GM12878 (cell line): ENCODE results near the gene SHC3. TPM values are rescaled to one million over a fixed set of nuclear protein-coding genes. Genes with fewer than 3 reads are reported as not detected.

Experiments used
- ATAC-seq: fragments of 200-7000 bp; cut with Tn5 transposase; 3 replicates; pipeline ENCODE4 v1.9.1; 2020; ENCODE audit warnings: mild to moderate bottlenecking, moderate library complexity
- BruUV-seq: library from RNA; stranded (reverse); fragments of 400-500 nt; replicated peaks from 2 replicates; lab custom pipeline; 2021; lab: Mats Ljungman, UMichigan
- CTCF ChIA-PET: fragments of 300-600 bp; sonication (Branson Sonifier 250); formaldehyde crosslinking; extraction: SDS; loops from one replicate; lab custom pipeline; 2021; ENCODE audit warnings: inconsistent platforms; lab: Yijun Ruan, JAX
- POLR2A ChIA-PET: fragments of 350-600 bp; formaldehyde crosslinking; extraction: SDS; loops from one replicate; lab custom pipeline; 2021; ENCODE audit warnings: inconsistent platforms; lab: Charles Lee
- RAD21 ChIA-PET: fragments of 300-600 bp; sonication (Branson Sonifier 250); formaldehyde crosslinking; loops from one replicate; lab custom pipeline; 2023; ENCODE audit warnings: antibody characterized with exemption; ENCODE audit not compliant: unreplicated experiment; lab: Charles Lee
- SMC1A ChIA-PET: fragments of 300-600 bp; sonication (Branson Sonifier 250); formaldehyde crosslinking; loops from one replicate; lab custom pipeline; 2023; ENCODE audit not compliant: unreplicated experiment, uncharacterized antibody; lab: Charles Lee
- DNase-seq: peaks from one replicate; pipeline ENCODE4 v3.0.0-alpha.2; 2011; ENCODE audit warnings: low read depth, low spot score
- FAIRE-seq: peaks from 3 replicates; lab custom pipeline; 2011; peaks lifted over from hg19 to GRCh38; lab: Jason Lieb, UNC
- H2AFZ ChIP-seq: 2 replicates; pipeline ENCODE4 v1.6.0; 2011; ENCODE audit warnings: low read depth, low read length, control low read depth; ENCODE audit not compliant: control insufficient read depth
- H3K27ac ChIP-seq: 2 replicates; pipeline ENCODE4 v1.5.1; 2011; ENCODE audit warnings: control low read depth; ENCODE audit not compliant: control insufficient read depth, insufficient read depth
- H3K27me3 ChIP-seq, 2 experiments: replicated peaks in 1 of 2; 2 replicates each; pipeline versions ENCODE4 v1.6.0 to v1.6.1; 2011; ENCODE audit warnings: low read length in 1 of 2; ENCODE audit not compliant: control insufficient read depth in 2 of 2, insufficient read depth in 2 of 2
- H3K36me3 ChIP-seq, 2 experiments: 2 replicates each; pipeline ENCODE4 v1.5.1; 2011; ENCODE audit warnings: low read length in 1 of 2; ENCODE audit not compliant: control insufficient read depth in 2 of 2, insufficient read depth in 2 of 2
- H3K4me1 ChIP-seq: 2 replicates; pipeline ENCODE4 v1.6.1; 2011; ENCODE audit warnings: mild to moderate bottlenecking, low read length, moderate library complexity, mixed read lengths; ENCODE audit not compliant: control insufficient read depth, insufficient read depth
- H3K4me2 ChIP-seq: 2 replicates; pipeline ENCODE4 v1.6.0; 2011; ENCODE audit warnings: control low read depth; ENCODE audit not compliant: control insufficient read depth, insufficient read depth
- H3K4me3 ChIP-seq: fragments of 200-600 bp; sonication (generic); 2 replicates; pipeline ENCODE4 v1.5.1; 2016
- H3K79me2 ChIP-seq: 2 replicates; pipeline ENCODE4 v1.6.0; 2011; ENCODE audit warnings: low read length; ENCODE audit not compliant: control insufficient read depth, insufficient read depth
- H3K9ac ChIP-seq: 2 replicates; pipeline ENCODE4 v1.8.0; 2011; ENCODE audit warnings: low read length, control low read depth, mixed read lengths; ENCODE audit not compliant: control insufficient read depth, insufficient read depth
- H3K9me3 ChIP-seq: replicated peaks from 3 replicates; pipeline ENCODE4 v1.5.1; 2011; ENCODE audit warnings: mild to moderate bottlenecking, low read length; ENCODE audit not compliant: control insufficient read depth, insufficient read depth
- H4K20me1 ChIP-seq: 2 replicates; pipeline ENCODE4 v1.6.0; 2011; ENCODE audit not compliant: control insufficient read depth, insufficient read depth
- CHD4 ChIP-seq: fragments of 200-600 bp; sonication (generic); IDR thresholded peaks from 2 replicates; pipeline ENCODE4 v1.6.1; 2016; ENCODE audit warnings: mild to moderate bottlenecking
- DPF2 ChIP-seq: fragments of 450-650 bp; IDR thresholded peaks from 2 replicates; pipeline ENCODE4 v1.6.1; 2017; ENCODE audit warnings: mild to moderate bottlenecking
- EP300 ChIP-seq, 2 experiments: fragments of 150-350 bp in 1 of 2; IDR thresholded peaks; 2 replicates each; pipeline ENCODE4 v1.6.1; 2011 to 2012; ENCODE audit warnings: low read depth in 2 of 2, low read length in 2 of 2, borderline replicate concordance in 1 of 2, improper control_type of control experiment in 1 of 2, inconsistent platforms in 1 of 2; ENCODE audit not compliant: control insufficient read depth in 1 of 2
- GABPA ChIP-seq: IDR thresholded peaks from 2 replicates; pipeline ENCODE4 v1.6.1; 2014; ENCODE audit warnings: antibody characterized with exemption, low read depth, mild to moderate bottlenecking, inconsistent platforms
- HDGF ChIP-seq: fragments of 450-650 bp; IDR thresholded peaks from 2 replicates; pipeline ENCODE4 v1.6.1; 2016; ENCODE audit warnings: antibody characterized with exemption
- HSF1 ChIP-seq: fragments of 150-350 bp; IDR thresholded peaks from 2 replicates; pipeline ENCODE4 v1.6.1; 2014; ENCODE audit warnings: mild to moderate bottlenecking, low read depth, low read length
- MXI1 ChIP-seq: fragments of 150-350 bp; IDR thresholded peaks from 2 replicates; pipeline ENCODE4 v1.6.1; 2011; ENCODE audit warnings: low read depth, mild to moderate bottlenecking, inconsistent platforms, low read length, improper control_type of control experiment
- NR2C2 ChIP-seq: IDR thresholded peaks from 2 replicates; pipeline ENCODE4 v1.6.1; 2011; ENCODE audit warnings: borderline replicate concordance, low read depth; ENCODE audit not compliant: control insufficient read depth, insufficient read length
- PML ChIP-seq: IDR thresholded peaks from 2 replicates; pipeline ENCODE4 v1.6.1; 2012; ENCODE audit warnings: low read length, inconsistent platforms
- RAD21 ChIP-seq: IDR thresholded peaks from 2 replicates; pipeline ENCODE4 v1.6.1; 2011; ENCODE audit warnings: mild to moderate bottlenecking, low read depth, low read length, moderate library complexity; ENCODE audit not compliant: insufficient read depth
- RBBP5 ChIP-seq: fragments of 200-600 bp; sonication (generic); conservative IDR thresholded peaks from 2 replicates; pipeline ENCODE4 v1.6.1; 2016
- REST ChIP-seq: IDR thresholded peaks from 2 replicates; pipeline ENCODE4 v1.6.1; 2012; ENCODE audit warnings: mild to moderate bottlenecking, low read depth, low read length
- TCF3 ChIP-seq: IDR thresholded peaks from 2 replicates; pipeline ENCODE4 v1.6.1; 2012; ENCODE audit warnings: low read depth, mild to moderate bottlenecking, low read length, borderline replicate concordance; ENCODE audit not compliant: insufficient read depth
- USF1 ChIP-seq: IDR thresholded peaks from 2 replicates; pipeline ENCODE4 v1.6.1; 2011; ENCODE audit warnings: borderline replicate concordance, low read depth, mild to moderate bottlenecking, moderate library complexity, mixed read lengths, low read length; ENCODE audit not compliant: insufficient read depth; ENCODE audit errors: extremely low read length
- ZNF687 ChIP-seq: fragments of 450-650 bp; IDR thresholded peaks from 2 replicates; pipeline ENCODE4 v1.6.1; 2017; ENCODE audit warnings: mild to moderate bottlenecking, moderate library complexity
- WGBS: methylation state at CpG from one replicate; pipeline ENCODE4 v1.1.6; 2016; ENCODE audit warnings: low lambda C conversion rate; ENCODE audit not compliant: insufficient replicate concordance, insufficient coverage; ENCODE audit errors: missing lambda C conversion rate; 5-methylcytosine and 5-hydroxymethylcytosine counted together
- in situ Hi-C: fragments of 300-500 bp; cut with MboI; formaldehyde crosslinking; loops from 9 replicates; pipeline ENCODE4 v1.14.3; 2018; ENCODE audit warnings: mixed read lengths
- intact Hi-C: fragments of 100-400 bp; cut with micrococcal nuclease; formaldehyde crosslinking; loops from one replicate; pipeline ENCODE4 v1.14.2; 2022; ENCODE audit not compliant: unreplicated experiment
- polyA plus RNA-seq, 11 experiments: library from polyadenylated mRNA; depleted of rRNA in 4 of 11; unstranded in 6 of 11; stranded (reverse) in 5 of 11; fragments of >200 nt; fragmentation: Nextera tagmentation in 4 of 11; fragmentation: Illumina TruSeq in 1 of 11; extraction: Ambion mirVana in 4 of 11; extraction: Trizol in 1 of 11; gene quantifications; 1 replicate in 1 of 11; 2 replicates in 10 of 11; pipeline versions ENCODE4 v1.2.1 to v1.2.3, GENCODE V29; 2011 to 2016; ENCODE audit warnings: inconsistent platforms in 2 of 11, missing spikeins in 2 of 11, low read depth in 1 of 11
- total RNA-seq, 4 experiments: library from RNA; depleted of rRNA in 3 of 4; stranded (reverse); fragments of >200 nt in 3 of 4; fragmentation: Illumina TruSeq in 1 of 4; extraction: Trizol in 1 of 4; gene quantifications; 2 replicates each; pipeline versions ENCODE4 v1.2.1 to v1.2.3, GENCODE V29; 2013 to 2021

SHC3 gene
- total and polyA plus RNA-seq, 10 of the 15 experiments (the other 5 are each of a cell fraction or from before 2014, with no cell fraction given), result 0.01 to 0.06 TPM; not detected in 8

- H4K20me1 ChIP-seq, result no peaks in the 10 kb centered on the region
- no peak overlapping the region for H3K4me2 ChIP-seq
- DNase-seq (no peak), FAIRE-seq (no peak), ATAC-seq (no peak)
- H3K27ac ChIP-seq, result no peak overlapping the region
- H3K9me3 ChIP-seq, result no peaks in the 10 kb centered on the region
- WGBS, result 33% methylated on average over 4 of the region's 4 CpGs
- no peaks in the 10 kb centered on the region for H3K36me3 ChIP-seq
- intact Hi-C loops (no loop called here), in situ Hi-C loops (no loop called here)
- no peaks in the 10 kb centered on the region for H3K4me1 ChIP-seq
- H3K4me3 ChIP-seq, result no peak overlapping the region
- H3K27me3 ChIP-seq, result no peaks in the 10 kb centered on the region
- H3K79me2 ChIP-seq, result no peaks in the 10 kb centered on the region
- ChIA-PET CTCF (no interaction called here), SMC1A (no interaction called here), RAD21 (no interaction called here), POLR2A (interaction anchor here (0.5 kb wide), 1 partner anchor 14 kb away, joined by 3 read pairs; no protein-coding TSS in a partner anchor)
- H3K9ac ChIP-seq, result no peak overlapping the region
- BruUV-seq, result no TSS peak
- no peak overlapping the region for H2AFZ ChIP-seq
- no peak for TF ChIP-seq RBBP5
- TF ChIP-seq MXI1, result no peak
- TF ChIP-seq DPF2, result no peak
- no peak for TF ChIP-seq PML
- no peak for TF ChIP-seq CHD4
- no peak for TF ChIP-seq USF1
- TF ChIP-seq NR2C2, result no peak
- no peak for TF ChIP-seq RAD21
- TF ChIP-seq EP300 (IDR thresholded peaks at IDR 0.05; ENCODE audit: borderline replicate concordance in 1 of 2, control insufficient read depth in 1 of 2, low read depth in 2 of 2, low read length in 2 of 2), result no peak
- no peak for TF ChIP-seq GABPA
- TF ChIP-seq HSF1, result no peak
- TF ChIP-seq REST, result no peak
- TF ChIP-seq HDGF, result no peak
- no peak for TF ChIP-seq ZNF687
- no peak for TF ChIP-seq TCF3
Measured at GRCh38 chr9:89114741-89115140, 63.9 kb downstream of the SHC3 start.
